ENCODE data around the gene MIF4GD. TPM values are rescaled to one million over a fixed set of nuclear protein-coding genes. Genes with fewer than 3 reads are reported as not detected.

Gene MIF4GD
- total and polyA plus RNA-seq, 8 donors = 10.6 to 17.6 (median 14.7) TPM

GRCh38 chr17:75237100-75238014 lies 33.7 kb downstream of the MIF4GD start:
- H3K9me3 ChIP-seq = no peaks in the 10 kb centered on the region
- H3K27ac ChIP-seq = no peak overlapping the region
- intact Hi-C loops (cut with DNase I) = no loop called here
- no peaks in the 10 kb centered on the region for H3K27me3 ChIP-seq
- H3K36me3 ChIP-seq = peaks cover 5 to 62% (median 36%) of the 10 kb centered on the region in 3 donors
- no peak overlapping the region for H3K4me3 ChIP-seq
- WGBS, 2 donors = 86 to 89% methylated on average over 12 of the region's 12 CpGs
- H3K4me1 ChIP-seq = no peaks in the 10 kb centered on the region
- ATAC-seq (no peak), DNase-seq (no peak), FAIRE-seq (no peak)
- no peak for TF ChIP-seq CTCF (IDR thresholded peaks at IDR 0.05)

GRCh38 chr17:75232786-75233185 lies 38.2 kb downstream of the MIF4GD start:
- Histone ChIP-seq H3K9me3 (no peaks in the 10 kb centered on the region), H3K4me3 (no peak overlapping the region), H3K4me1 (no peaks in the 10 kb centered on the region), H3K27ac (no peak overlapping the region), H3K27me3 (no peaks in the 10 kb centered on the region), H3K36me3 (peaks cover 0 to 54% (median 16%) of the 10 kb centered on the region in 3 donors)
- DNase-seq (no peak), ATAC-seq (no peak), FAIRE-seq (no peak)
- WGBS, 2 donors = 96 to 97% methylated on average over 13 of the region's 13 CpGs
- intact Hi-C loops (cut with DNase I) = no loop called here
- no peak for TF ChIP-seq CTCF (IDR thresholded peaks at IDR 0.05)

- Histone ChIP-seq H3K4me3 (no peak overlapping the region), H3K9me3 (no peaks in the 10 kb centered on the region), H3K4me1 (no peaks in the 10 kb centered on the region), H3K27ac (no peak overlapping the region), H3K36me3 (peaks cover 0 to 46% (median 16%) of the 10 kb centered on the region in 3 donors), H3K27me3 (no peaks in the 10 kb centered on the region)
- ATAC-seq = no peak
- WGBS, 2 donors = 88 to 94% methylated on average over 18 of the region's 18 CpGs
- TF ChIP-seq CTCF (IDR thresholded peaks at IDR 0.05) = no peak
- FAIRE-seq = no peak
- intact Hi-C loops (cut with DNase I) = no loop called here
- DNase-seq = no peak
Observed at GRCh38 chr17:75231741-75232464, 39.1 kb downstream of the MIF4GD start.

- no peak for ATAC-seq
Observed at GRCh38 chr17:75231071-75231470, 40.0 kb downstream of the MIF4GD start.

More at GRCh38 chr17:75231071-75231470, 40.0 kb downstream of the MIF4GD start:
- no peaks in the 10 kb centered on the region for H3K9me3 ChIP-seq
- H3K27me3 ChIP-seq = no peaks in the 10 kb centered on the region
- WGBS, 2 donors = 88 to 97% methylated on average over 8 of the region's 8 CpGs
- no peaks in the 10 kb centered on the region for H3K4me1 ChIP-seq
- intact Hi-C loops (cut with DNase I) = no loop called here
- DNase-seq = no peak
- TF ChIP-seq CTCF (IDR thresholded peaks at IDR 0.05) = no peak
- FAIRE-seq = no peak
- no peak overlapping the region for H3K27ac ChIP-seq
- H3K36me3 ChIP-seq = peaks cover 0 to 46% (median 19%) of the 10 kb centered on the region in 3 donors
- H3K4me3 ChIP-seq = no peak overlapping the region

Data from pancreas (tissue), 10 donors.